ENCODE data around the gene HOXB6. TPM values are rescaled to one million over a fixed set of nuclear protein-coding genes. Genes with fewer than 3 reads are reported as not detected.

HOXB6 gene
- polyA plus RNA-seq, 1 experiment: not detected

- no peak for TF ChIP-seq CTCF (IDR thresholded peaks at IDR 0.05; ENCODE audit: insufficient read depth, low read depth, low read length)
- DNase-seq (ENCODE audit: low read depth): no peak
- Histone ChIP-seq H3K4me3 (ENCODE audit: low read depth, low read length) (no peak overlapping the region), H3K27me3 (ENCODE audit: control insufficient read depth, insufficient read depth, low read length) (peaks cover 71% of the 10 kb centered on the region), H3K36me3 (ENCODE audit: control insufficient read depth, insufficient read depth, low read length) (no peaks in the 10 kb centered on the region)
- CTCF ChIA-PET: interaction anchor here (0.9 to 2.3 kb wide), 5 partner anchors 12 to 275 kb away, joined by 3 to 11 read pairs (median 4); no protein-coding TSS in a partner anchor
- POLR2A ChIA-PET: no interaction called here
Observed at GRCh38 chr17:48582750-48583069, 22.1 kb downstream of the HOXB6 start.

GRCh38 chr17:48579760-48580554, 24.8 kb downstream of the HOXB6 start:
- Histone ChIP-seq H3K27me3 (ENCODE audit: control insufficient read depth, insufficient read depth, low read length) (peaks cover 70% of the 10 kb centered on the region), H3K4me3 (ENCODE audit: low read depth, low read length) (no peak overlapping the region), H3K36me3 (ENCODE audit: control insufficient read depth, insufficient read depth, low read length) (no peaks in the 10 kb centered on the region)
- TF ChIP-seq CTCF (IDR thresholded peaks at IDR 0.05; ENCODE audit: insufficient read depth, low read depth, low read length): no peak
- POLR2A ChIA-PET: no interaction called here
- CTCF ChIA-PET: interaction anchor here (0.7 kb wide), 1 partner anchor 244 kb away, joined by 3 read pairs; no protein-coding TSS in a partner anchor
- no peak for DNase-seq (ENCODE audit: low read depth)

GRCh38 chr17:48579471-48579759, 25.4 kb downstream of the HOXB6 start:
- peaks cover 73% of the 10 kb centered on the region for H3K27me3 ChIP-seq (ENCODE audit: control insufficient read depth, insufficient read depth, low read length)
- POLR2A ChIA-PET: no interaction called here

GRCh38 chr17:48578616-48579470, 25.9 kb downstream of the HOXB6 start:
- no peak for DNase-seq (ENCODE audit: low read depth)
- ChIA-PET POLR2A (no interaction called here), CTCF (no interaction called here)
- TF ChIP-seq CTCF (IDR thresholded peaks at IDR 0.05; ENCODE audit: insufficient read depth, low read depth, low read length): no peak
- H3K27me3 ChIP-seq (ENCODE audit: control insufficient read depth, insufficient read depth, low read length): peaks cover 72% of the 10 kb centered on the region
- H3K36me3 ChIP-seq (ENCODE audit: control insufficient read depth, insufficient read depth, low read length): no peaks in the 10 kb centered on the region
- no peak overlapping the region for H3K4me3 ChIP-seq (ENCODE audit: low read depth, low read length)

More at GRCh38 chr17:48579471-48579759, 25.4 kb downstream of the HOXB6 start:
- Histone ChIP-seq H3K36me3 (ENCODE audit: control insufficient read depth, insufficient read depth, low read length) (no peaks in the 10 kb centered on the region), H3K4me3 (ENCODE audit: low read depth, low read length) (no peak overlapping the region)
- no peak for DNase-seq (ENCODE audit: low read depth)
- CTCF ChIA-PET: no interaction called here
- TF ChIP-seq CTCF (IDR thresholded peaks at IDR 0.05; ENCODE audit: insufficient read depth, low read depth, low read length): no peak

GRCh38 chr17:48577946-48578615, 26.7 kb downstream of the HOXB6 start, which contains the start of gene HOXB4:
Gene HOXB4, minus strand, starts transcription at chr17:48578350. Its CDS starts 31 bp downstream, at chr17:48578319.
- DNase-seq (ENCODE audit: low read depth): no peak
- POLR2A ChIA-PET: no interaction called here
- Histone ChIP-seq H3K36me3 (ENCODE audit: control insufficient read depth, insufficient read depth, low read length) (no peaks in the 10 kb centered on the region), H3K27me3 (ENCODE audit: control insufficient read depth, insufficient read depth, low read length) (peaks cover 73% of the 10 kb centered on the region), H3K4me3 (ENCODE audit: low read depth, low read length) (no peak within 1 kb of the TSS)
- TF ChIP-seq CTCF (IDR thresholded peaks at IDR 0.05; ENCODE audit: insufficient read depth, low read depth, low read length): no peak
- CTCF ChIA-PET: no interaction called here

Measured in BJ (cell line).